Measurements from ENCODE around the gene TMTC3. TPM values are rescaled to one million over a fixed set of nuclear protein-coding genes. Genes with fewer than 3 reads are reported as not detected.

Gene TMTC3
- total RNA-seq, 2 donors from 2014 or later: 7.9 to 8.6 TPM

- H3K9me3 Mint-ChIP-seq: peaks cover 20% of the 10 kb centered on the region
- DNase-seq (ENCODE audit: low spot score) (no peak), ATAC-seq (no peak)
- H3K36me3 Mint-ChIP-seq: peaks cover 14% of the 10 kb centered on the region
- H3K27ac Mint-ChIP-seq: no peak overlapping the region
- no peaks in the 10 kb centered on the region for H3K27me3 Mint-ChIP-seq
- no peak overlapping the region for H3K4me3 Mint-ChIP-seq
- H3K4me1 Mint-ChIP-seq (ENCODE audit: low read depth in 2 of 2): no peaks in the 10 kb centered on the region
These were observed 77.8 kb downstream of the TMTC3 start for GRCh38 chr12:88219861-88220260.

GRCh38 chr12:88223519-88223918 is 81.4 kb downstream of the TMTC3 start:
- DNase-seq (ENCODE audit: low spot score): no peak
- no peaks in the 10 kb centered on the region for H3K27me3 Mint-ChIP-seq
- H3K4me1 Mint-ChIP-seq (ENCODE audit: low read depth in 2 of 2): peaks cover 4 to 5% of the 10 kb centered on the region in 2 donors
- no peak overlapping the region for H3K27ac Mint-ChIP-seq
- peaks cover 14% of the 10 kb centered on the region for H3K36me3 Mint-ChIP-seq
- peaks cover 20% of the 10 kb centered on the region for H3K9me3 Mint-ChIP-seq
- H3K4me3 Mint-ChIP-seq: no peak overlapping the region
- ATAC-seq: no peak

- H3K9me3 Mint-ChIP-seq: peaks cover 5% of the 10 kb centered on the region
- ATAC-seq (no peak), DNase-seq (ENCODE audit: low spot score) (no peak)
- no peaks in the 10 kb centered on the region for H3K27me3 Mint-ChIP-seq
- no peak overlapping the region for H3K27ac Mint-ChIP-seq
- no peaks in the 10 kb centered on the region for H3K36me3 Mint-ChIP-seq
- H3K4me1 Mint-ChIP-seq (ENCODE audit: low read depth in 2 of 2): peaks cover 4 to 5% of the 10 kb centered on the region in 2 donors
- H3K4me3 Mint-ChIP-seq: no peak overlapping the region
These were observed 83.7 kb downstream of the TMTC3 start for GRCh38 chr12:88225776-88226175.

- Mint-ChIP-seq H3K4me1 (ENCODE audit: low read depth in 2 of 2) (peaks cover 4 to 5% of the 10 kb centered on the region in 2 donors), H3K9me3 (no peaks in the 10 kb centered on the region), H3K27me3 (no peaks in the 10 kb centered on the region), H3K27ac (peak overlapping the region in 1 of 2 donors; percentile 6), H3K36me3 (no peaks in the 10 kb centered on the region), H3K4me3 (no peak overlapping the region)
- DNase-seq (ENCODE audit: low spot score): no peak
- ATAC-seq: no peak
These were observed 85.2 kb downstream of the TMTC3 start for GRCh38 chr12:88227263-88227662.

GRCh38 chr12:88227871-88228270 is 85.8 kb downstream of the TMTC3 start:
- Mint-ChIP-seq H3K4me3 (no peak overlapping the region), H3K36me3 (no peaks in the 10 kb centered on the region), H3K4me1 (ENCODE audit: low read depth in 2 of 2) (peaks cover 4 to 5% of the 10 kb centered on the region in 2 donors), H3K27me3 (no peaks in the 10 kb centered on the region), H3K9me3 (no peaks in the 10 kb centered on the region), H3K27ac (no peak overlapping the region)
- no peak for ATAC-seq
- DNase-seq (ENCODE audit: low spot score): no peak

- H3K27ac Mint-ChIP-seq: no peak overlapping the region
These were observed 86.6 kb downstream of the TMTC3 start for GRCh38 chr12:88228720-88229119.

GRCh38 chr12:88230271-88230670 is 88.2 kb downstream of the TMTC3 start:
- DNase-seq (ENCODE audit: low spot score) (no peak), ATAC-seq (no peak)
- Mint-ChIP-seq H3K27ac (no peak overlapping the region), H3K36me3 (no peaks in the 10 kb centered on the region), H3K4me1 (ENCODE audit: low read depth in 2 of 2) (peaks cover 4 to 5% of the 10 kb centered on the region in 2 donors), H3K27me3 (no peaks in the 10 kb centered on the region), H3K9me3 (no peaks in the 10 kb centered on the region), H3K4me3 (no peak overlapping the region)

More at GRCh38 chr12:88228720-88229119, 86.6 kb downstream of the TMTC3 start:
- no peaks in the 10 kb centered on the region for H3K9me3 Mint-ChIP-seq
- peaks cover 4 to 5% of the 10 kb centered on the region in 2 donors for H3K4me1 Mint-ChIP-seq (ENCODE audit: low read depth in 2 of 2)
- DNase-seq (ENCODE audit: low spot score): no peak
- ATAC-seq: no peak
- no peak overlapping the region for H3K4me3 Mint-ChIP-seq
- no peaks in the 10 kb centered on the region for H3K36me3 Mint-ChIP-seq
- no peaks in the 10 kb centered on the region for H3K27me3 Mint-ChIP-seq

- peaks cover 3% of the 10 kb centered on the region for H3K9me3 Mint-ChIP-seq
- H3K27ac Mint-ChIP-seq: peak overlapping the region in 1 of 2 donors; percentile 25
- no peaks in the 10 kb centered on the region for H3K27me3 Mint-ChIP-seq
- DNase-seq (ENCODE audit: low spot score) (no peak), ATAC-seq (peak; percentile 32 to 78)
- no peaks in the 10 kb centered on the region for H3K36me3 Mint-ChIP-seq
- peaks cover 2 to 6% of the 10 kb centered on the region in 2 donors for H3K4me1 Mint-ChIP-seq (ENCODE audit: low read depth in 2 of 2)
- H3K4me3 Mint-ChIP-seq: no peak overlapping the region
These were observed 93.2 kb downstream of the TMTC3 start for GRCh38 chr12:88235183-88235833.

GRCh38 chr12:88237954-88238353 is 95.8 kb downstream of the TMTC3 start:
- ATAC-seq: peak in 1 of 2 donors; percentile 65
- peaks cover 2 to 14% of the 10 kb centered on the region in 2 donors for H3K4me1 Mint-ChIP-seq (ENCODE audit: low read depth in 2 of 2)
- peak overlapping the region in 1 of 2 donors; percentile 38 for H3K27ac Mint-ChIP-seq
- DNase-seq (ENCODE audit: low spot score): no peak
- peaks cover 3% of the 10 kb centered on the region for H3K9me3 Mint-ChIP-seq
- no peaks in the 10 kb centered on the region for H3K27me3 Mint-ChIP-seq
- no peaks in the 10 kb centered on the region for H3K36me3 Mint-ChIP-seq
- peak overlapping the region; percentile 61 for H3K4me3 Mint-ChIP-seq

- DNase-seq (ENCODE audit: low spot score): no peak
- peak overlapping the region in 1 of 2 donors; percentile 38 for H3K27ac Mint-ChIP-seq
- H3K36me3 Mint-ChIP-seq: no peaks in the 10 kb centered on the region
- H3K9me3 Mint-ChIP-seq: peaks cover 3% of the 10 kb centered on the region
- peak; percentile 22 to 24 for ATAC-seq
- peaks cover 2 to 18% of the 10 kb centered on the region in 2 donors for H3K4me1 Mint-ChIP-seq (ENCODE audit: low read depth in 2 of 2)
- no peaks in the 10 kb centered on the region for H3K27me3 Mint-ChIP-seq
- no peak overlapping the region for H3K4me3 Mint-ChIP-seq
These were observed 96.3 kb downstream of the TMTC3 start for GRCh38 chr12:88238406-88238805.

GRCh38 chr12:88241862-88242570 is 99.9 kb downstream of the TMTC3 start:
- ATAC-seq (peak; percentile 75 to 91), DNase-seq (ENCODE audit: low spot score) (no peak)
- Mint-ChIP-seq H3K4me3 (peak overlapping the region; percentile 30), H3K27me3 (no peaks in the 10 kb centered on the region), H3K9me3 (peaks cover 3% of the 10 kb centered on the region), H3K4me1 (ENCODE audit: low read depth in 2 of 2) (peaks cover 2 to 18% of the 10 kb centered on the region in 2 donors), H3K36me3 (no peaks in the 10 kb centered on the region), H3K27ac (peak overlapping the region in 1 of 2 donors; percentile 69)

- DNase-seq (ENCODE audit: low spot score) (no peak), ATAC-seq (peak in 1 of 2 donors; percentile 8)
- Mint-ChIP-seq H3K27me3 (no peaks in the 10 kb centered on the region), H3K36me3 (no peaks in the 10 kb centered on the region), H3K4me1 (ENCODE audit: low read depth in 2 of 2) (peaks cover 2 to 18% of the 10 kb centered on the region in 2 donors), H3K27ac (peak overlapping the region in 1 of 2 donors; percentile 69), H3K4me3 (peak overlapping the region; percentile 30), H3K9me3 (peaks cover 3% of the 10 kb centered on the region)
These were observed 100.4 kb downstream of the TMTC3 start for GRCh38 chr12:88242571-88242925.

GRCh38 chr12:88242939-88243338 is 100.8 kb downstream of the TMTC3 start:
- no peaks in the 10 kb centered on the region for H3K27me3 Mint-ChIP-seq
- no peak for DNase-seq (ENCODE audit: low spot score)
- no peaks in the 10 kb centered on the region for H3K36me3 Mint-ChIP-seq
- H3K9me3 Mint-ChIP-seq: peaks cover 3% of the 10 kb centered on the region
- peak overlapping the region; percentile 6 for H3K4me3 Mint-ChIP-seq
- peak overlapping the region in 1 of 2 donors; percentile 69 for H3K27ac Mint-ChIP-seq
- peaks cover 1 to 14% of the 10 kb centered on the region in 2 donors for H3K4me1 Mint-ChIP-seq (ENCODE audit: low read depth in 2 of 2)
- no peak for ATAC-seq

GRCh38 chr12:88243982-88244381 is 101.9 kb downstream of the TMTC3 start:
- Mint-ChIP-seq H3K27me3 (no peaks in the 10 kb centered on the region), H3K27ac (no peak overlapping the region), H3K9me3 (peaks cover 3% of the 10 kb centered on the region), H3K4me3 (no peak overlapping the region), H3K36me3 (no peaks in the 10 kb centered on the region), H3K4me1 (ENCODE audit: low read depth in 2 of 2) (peaks cover 0 to 12% of the 10 kb centered on the region in 2 donors)
- ATAC-seq (no peak), DNase-seq (ENCODE audit: low spot score) (no peak)
